ENCODE data around the gene MUC15.
"Not testable (repeated sequence)": the region's sequence is repeated elsewhere in the genome, so short reads cannot be mapped to it uniquely, and the experiment has no call there.

The MUC15 gene, protein sequence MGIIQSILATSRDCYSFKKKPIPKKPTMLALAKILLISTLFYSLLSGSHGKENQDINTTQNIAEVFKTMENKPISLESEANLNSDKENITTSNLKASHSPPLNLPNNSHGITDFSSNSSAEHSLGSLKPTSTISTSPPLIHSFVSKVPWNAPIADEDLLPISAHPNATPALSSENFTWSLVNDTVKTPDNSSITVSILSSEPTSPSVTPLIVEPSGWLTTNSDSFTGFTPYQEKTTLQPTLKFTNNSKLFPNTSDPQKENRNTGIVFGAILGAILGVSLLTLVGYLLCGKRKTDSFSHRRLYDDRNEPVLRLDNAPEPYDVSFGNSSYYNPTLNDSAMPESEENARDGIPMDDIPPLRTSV

DNA sequence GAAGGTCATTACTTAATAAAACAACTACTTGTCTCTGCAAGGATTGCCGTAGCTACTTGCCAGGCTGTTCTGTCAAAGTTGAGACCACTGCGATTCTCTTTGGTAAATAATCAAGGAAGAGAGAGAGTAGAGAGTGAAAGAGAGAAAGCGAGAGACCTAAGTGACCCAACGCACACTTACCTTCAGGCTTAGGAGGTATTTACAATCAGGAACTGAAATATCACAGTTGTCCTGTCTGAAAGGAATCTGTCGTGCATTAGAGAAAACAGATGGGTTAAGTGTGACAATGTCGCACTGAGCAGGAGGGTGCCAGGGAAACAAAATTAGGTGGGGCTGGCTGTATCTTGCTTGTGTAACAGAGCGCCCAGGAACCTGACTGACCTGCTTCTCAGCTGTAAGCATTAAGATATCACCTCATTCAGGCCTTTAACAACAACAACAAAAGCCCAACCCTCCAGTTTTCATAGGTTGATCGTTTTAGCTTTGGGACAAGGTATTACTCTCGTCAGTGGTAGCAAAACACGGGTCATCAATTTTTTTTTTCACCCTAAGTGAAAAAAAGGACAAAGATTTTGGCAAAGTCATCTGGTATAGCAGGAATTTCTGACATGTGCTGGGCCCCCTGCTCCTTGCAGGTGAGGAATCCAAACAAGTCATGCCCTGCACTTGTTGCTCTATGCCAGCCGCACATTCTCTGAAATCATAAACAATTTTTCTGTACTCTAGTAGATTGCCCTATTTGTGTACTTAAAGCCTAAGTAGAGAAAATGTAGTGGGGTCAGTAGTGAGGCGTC lies at the start of gene MUC15:
TSS of gene MUC15 (minus strand) at position 403 of the 794 bp plus-strand sequence. CDS start 5,169 bp downstream, outside the sequence.
- DNase-seq (ENCODE audit: low read depth), result no peak

DNA sequence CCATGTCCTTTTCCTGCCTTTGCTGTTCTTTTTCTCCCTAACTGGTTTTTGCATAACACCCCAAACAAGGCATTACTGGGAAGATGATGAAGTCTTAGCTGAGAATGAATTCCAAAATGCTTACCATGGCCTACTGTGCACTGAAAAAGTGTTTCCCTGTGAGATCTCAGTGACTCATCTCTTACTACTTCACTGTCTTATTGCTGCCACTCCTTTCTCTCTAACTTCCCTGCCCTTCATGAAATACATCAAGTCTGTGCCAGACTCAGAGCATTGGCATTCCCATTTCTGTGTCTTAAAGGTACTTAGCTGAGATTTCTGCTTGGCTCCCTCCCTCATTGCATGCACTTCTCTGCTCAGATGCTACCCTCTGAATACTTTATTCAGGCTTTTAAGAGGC lies 49.1 kb upstream of the MUC15 start:
- DNase-seq (ENCODE audit: low read depth), result peak; percentile 88

DNA sequence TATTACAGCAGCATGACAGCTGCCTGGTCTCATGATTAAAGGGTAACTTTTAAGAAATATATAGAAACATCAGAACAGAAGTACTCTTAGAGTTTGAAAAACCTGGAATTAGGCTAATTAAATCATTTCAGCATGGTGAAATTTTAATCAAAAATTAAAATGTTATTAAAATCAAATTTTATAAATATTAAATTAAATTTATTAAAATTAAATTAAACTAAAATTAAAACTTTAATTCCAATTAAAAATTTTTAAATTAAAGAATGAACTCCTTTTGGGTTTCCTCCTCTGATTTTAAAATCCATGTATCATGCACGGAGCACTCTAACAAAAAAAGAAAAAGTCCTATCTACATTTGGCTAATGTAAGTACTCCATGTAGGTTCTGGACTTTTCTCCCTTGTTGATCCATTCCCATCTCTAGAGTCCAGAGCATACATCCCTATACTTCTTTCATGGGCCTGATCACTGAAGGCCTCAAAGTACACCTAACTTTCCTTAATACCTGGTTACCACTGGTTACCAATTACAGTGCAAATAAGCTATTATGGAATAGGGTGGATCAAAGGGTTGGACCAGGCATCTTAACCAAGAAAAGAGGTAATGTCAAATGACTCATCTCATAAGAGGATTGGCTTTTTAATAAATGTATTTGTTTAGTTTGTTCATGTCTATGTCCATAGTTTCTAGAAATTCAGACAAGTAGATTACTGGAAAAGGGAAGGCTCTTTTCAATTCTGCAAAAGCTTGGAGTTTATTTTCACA lies 48.4 kb upstream of the MUC15 start:
- DNase-seq (ENCODE audit: low read depth), result no peak

DNA sequence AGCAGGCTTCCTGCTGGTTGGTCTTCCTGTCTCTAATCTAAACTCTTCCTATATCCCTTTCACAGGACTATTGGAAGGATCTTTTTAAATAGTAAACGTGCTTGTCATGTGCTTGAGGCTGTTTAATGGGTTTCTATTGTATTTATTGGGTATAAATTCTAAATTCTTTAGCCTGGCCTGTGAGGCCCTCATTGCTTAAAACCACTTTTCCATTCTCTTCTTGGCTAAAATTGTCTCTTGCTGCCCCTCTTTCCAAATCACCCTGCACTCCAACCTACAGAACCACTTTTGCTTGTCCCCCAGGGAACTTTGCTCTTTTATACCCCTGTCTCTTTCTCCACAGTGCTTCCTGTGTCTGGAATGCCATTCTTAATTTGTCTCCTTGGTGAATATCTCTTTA lies 46.4 kb upstream of the MUC15 start:
- no peak for DNase-seq (ENCODE audit: low read depth)

DNA sequence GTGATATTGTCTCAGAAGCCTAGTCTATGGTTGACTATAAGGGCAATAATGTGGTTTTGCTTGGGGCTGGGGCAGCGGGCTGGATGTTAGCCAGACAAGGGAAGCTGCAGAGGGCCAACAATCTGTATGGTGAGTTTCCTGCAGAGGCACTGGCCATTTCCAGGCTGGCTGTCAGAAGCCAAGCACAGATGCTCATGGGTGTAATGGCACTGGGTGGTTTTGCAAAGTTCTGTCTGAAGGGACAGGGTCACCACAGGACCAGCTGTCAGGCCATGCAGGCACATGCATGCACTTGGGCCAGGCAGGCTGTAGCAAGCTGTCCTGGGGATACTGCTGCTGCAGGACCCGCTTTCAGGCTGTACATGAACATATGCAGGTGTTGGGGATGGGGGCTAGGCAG lies 41.7 kb upstream of the MUC15 start:
- no peak for DNase-seq (ENCODE audit: low read depth)

DNA sequence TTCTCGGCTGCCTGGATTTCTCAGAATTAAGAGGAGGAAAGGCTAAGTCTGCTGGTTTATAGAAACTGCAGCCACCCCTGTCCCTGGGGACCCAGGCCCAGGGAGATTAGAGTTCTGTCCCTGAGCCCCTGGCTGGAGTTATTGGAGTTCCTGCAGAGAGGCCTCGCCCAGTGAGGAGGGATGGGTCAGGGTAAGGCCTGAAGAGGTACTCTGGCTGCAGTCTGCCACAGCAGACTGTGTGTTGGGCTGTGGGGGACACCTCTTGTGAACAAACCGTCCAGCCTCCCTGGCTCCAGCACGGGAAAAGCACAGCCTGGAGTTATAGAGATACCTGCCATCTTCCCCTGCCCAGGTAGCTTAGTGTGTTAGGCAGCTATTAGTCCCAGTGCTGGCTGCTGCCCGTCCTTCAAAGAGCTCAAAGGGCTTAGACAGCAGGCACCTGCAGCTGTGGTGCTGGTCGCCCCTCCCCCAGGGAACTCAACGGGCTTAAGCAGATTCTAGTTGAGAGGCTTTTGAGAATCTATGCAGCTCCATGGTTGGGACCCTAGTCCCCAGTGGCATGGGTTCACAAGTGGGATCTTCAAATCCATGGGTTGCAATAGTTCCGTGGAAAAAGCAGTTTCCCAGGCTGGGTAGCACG lies 36.6 kb upstream of the MUC15 start:
- DNase-seq (ENCODE audit: low read depth), result no peak

DNA sequence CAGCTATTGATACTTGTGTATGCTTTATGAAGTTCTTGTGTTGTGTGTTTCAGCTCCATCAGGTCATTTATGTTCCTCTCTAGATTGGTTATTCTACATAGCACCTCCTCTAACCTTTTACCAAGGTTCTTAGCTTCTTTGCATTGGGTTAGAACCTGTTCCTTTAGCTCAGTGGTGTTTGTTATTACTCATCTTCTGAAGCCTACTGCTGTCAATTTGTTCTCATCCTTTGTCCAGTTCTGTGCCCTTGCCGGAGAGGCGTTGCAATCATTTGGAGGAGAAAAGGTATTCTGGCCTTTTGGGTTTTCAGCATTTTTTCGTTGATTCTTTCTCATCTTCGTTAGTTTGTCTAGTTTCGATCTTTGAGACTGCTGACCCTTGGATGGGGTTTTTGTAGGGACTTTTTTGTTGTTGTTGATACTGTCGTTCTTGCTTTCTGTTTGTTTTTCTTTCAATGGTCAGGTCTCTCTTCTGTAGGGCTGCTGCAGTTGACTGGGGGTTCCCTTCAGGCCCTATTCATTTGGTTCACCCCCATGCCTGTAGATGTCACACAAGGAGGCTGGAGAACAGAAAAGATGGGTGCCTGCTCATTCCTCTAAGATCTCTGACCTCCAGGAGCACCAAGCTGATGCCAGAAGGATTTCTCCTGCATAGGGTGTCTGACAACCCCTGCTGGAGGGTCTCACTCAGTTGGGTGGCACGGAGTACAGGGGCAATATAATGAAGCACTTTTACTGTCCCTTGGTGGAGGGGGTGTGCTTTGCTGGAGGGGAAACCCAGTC lies 35.9 kb upstream of the MUC15 start:
- DNase-seq (ENCODE audit: low read depth), result no peak

DNA sequence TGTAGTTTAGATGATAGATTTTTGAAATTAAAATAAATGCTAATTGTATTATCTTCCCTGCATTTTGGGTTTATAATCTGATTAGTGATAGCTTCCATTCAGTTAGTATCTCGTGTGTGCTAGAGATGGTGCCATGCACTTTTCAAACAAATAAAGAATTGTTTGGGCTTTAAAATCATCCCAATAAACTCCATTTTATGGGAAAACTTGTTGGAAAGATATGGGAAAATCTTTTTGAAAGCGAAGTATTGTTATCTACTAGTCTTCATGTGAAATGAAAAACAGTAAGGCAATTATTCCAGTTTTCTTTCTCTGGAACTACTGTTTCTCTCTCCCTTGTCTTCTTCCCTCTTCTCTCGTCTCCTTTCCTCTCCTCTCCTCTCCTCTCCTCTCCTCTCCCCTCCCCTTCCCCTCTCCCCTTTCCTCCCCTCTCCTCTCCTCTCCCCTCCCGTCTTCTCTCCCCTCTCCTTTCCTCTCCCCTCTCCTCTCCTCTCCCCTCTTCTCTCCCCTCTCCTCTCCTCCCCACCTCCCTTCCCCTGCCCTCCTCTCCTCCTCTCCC lies 27.9 kb upstream of the MUC15 start:
- DNase-seq (ENCODE audit: low read depth), result no peak

DNA sequence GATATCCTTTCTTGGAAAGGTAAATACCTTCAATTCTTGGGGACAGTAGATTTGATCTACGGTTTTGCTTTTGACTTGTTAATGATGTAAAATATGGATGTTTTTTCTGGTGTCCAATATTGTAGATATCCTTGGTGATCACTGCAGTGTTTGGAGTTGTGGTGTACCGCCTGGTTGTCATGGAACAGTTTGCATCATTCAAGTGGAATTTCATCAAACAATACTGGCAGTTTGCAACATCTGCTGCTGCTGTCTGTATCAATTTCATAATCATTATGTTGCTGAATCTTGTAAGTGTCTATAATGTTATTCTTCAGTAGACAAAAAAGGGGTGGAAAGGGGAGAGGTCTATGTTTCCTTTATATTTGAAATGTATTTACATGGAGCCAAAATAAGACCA lies 27.4 kb upstream of the MUC15 start:
- peak; percentile 53 for DNase-seq (ENCODE audit: low read depth)

DNA sequence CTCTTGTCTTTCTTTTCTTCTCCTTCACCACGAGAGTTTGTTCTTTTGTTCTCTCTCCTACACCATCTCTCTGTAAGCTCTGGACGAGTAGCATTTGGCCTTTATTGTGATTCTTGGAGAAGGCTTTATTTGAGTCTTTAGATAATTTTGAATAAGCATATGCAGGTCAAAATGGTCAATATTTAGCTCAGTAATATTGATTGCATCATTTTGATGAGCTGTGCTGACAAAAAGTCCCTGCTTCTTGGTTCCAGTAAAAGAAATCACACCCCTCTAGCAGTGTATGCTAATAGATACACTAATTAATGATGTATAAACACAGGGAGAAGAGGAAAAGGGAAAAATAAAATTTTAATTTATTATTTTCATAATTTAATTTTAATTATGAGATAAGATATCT lies 25.8 kb upstream of the MUC15 start:
- no peak for DNase-seq (ENCODE audit: low read depth)

DNA sequence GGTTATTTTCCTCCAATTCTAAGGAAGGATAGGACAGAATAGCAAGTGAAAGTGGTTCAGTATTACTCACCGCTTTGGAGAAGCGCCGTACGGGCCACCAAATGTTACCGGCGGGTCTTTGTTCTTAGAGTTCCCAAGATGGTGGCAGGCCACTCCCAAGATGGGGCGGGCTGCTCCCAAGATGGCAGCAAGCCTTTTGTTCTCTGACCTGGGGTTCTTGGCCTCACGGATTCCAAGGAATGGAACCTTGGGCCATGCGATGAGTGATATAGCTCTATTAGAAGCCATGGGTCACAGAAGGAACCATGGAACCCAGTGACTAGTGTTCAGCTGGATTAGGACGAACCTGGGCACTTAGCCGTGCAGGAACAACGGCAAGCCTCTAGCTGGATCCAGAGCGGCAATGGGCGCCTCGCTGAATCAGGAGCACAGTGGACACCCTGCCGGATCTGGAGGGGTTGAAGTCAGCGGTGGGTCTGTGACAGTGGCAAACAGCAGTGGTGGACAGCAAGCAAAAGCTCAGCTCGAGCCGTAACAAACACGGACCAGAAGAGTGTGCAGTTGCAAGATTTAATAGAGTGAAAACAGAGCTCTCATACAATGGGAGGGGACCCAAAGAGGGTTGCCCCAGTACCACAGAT lies 25.1 kb upstream of the MUC15 start:
- DNase-seq (ENCODE audit: low read depth), result not testable (repeated sequence)

DNA sequence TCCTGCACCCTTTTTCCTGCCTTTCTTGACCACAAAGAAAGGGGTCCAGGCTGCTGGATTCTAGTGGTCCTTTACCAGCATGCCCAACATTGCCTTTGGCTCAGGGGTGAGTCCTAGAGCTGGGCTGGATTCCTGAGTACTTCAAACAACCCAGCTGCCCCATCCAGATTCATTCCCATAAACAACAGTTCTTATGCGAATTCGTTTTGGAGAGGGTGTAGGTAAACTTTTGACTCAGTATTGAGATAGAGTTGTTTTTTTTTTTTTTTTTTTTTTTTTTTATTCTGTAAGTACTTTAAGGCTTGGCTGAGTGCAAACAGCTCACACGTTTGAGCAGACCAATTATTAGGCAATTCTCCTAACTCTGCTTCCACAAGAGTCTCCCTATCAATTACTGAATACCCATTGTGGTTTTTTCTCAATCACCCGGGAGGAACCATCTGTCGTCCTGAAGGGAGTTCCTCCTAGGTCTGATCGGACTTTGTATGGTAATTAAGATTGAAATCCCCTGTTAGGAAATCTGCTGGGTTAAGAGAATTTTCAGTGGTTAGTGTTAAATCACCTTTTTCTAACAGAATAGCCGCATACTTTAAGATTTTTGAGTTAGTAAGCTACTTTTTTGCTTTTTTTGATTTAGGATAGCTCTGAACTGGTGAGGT lies 23.3 kb upstream of the MUC15 start:
- not testable (repeated sequence) for DNase-seq (ENCODE audit: low read depth)

DNA sequence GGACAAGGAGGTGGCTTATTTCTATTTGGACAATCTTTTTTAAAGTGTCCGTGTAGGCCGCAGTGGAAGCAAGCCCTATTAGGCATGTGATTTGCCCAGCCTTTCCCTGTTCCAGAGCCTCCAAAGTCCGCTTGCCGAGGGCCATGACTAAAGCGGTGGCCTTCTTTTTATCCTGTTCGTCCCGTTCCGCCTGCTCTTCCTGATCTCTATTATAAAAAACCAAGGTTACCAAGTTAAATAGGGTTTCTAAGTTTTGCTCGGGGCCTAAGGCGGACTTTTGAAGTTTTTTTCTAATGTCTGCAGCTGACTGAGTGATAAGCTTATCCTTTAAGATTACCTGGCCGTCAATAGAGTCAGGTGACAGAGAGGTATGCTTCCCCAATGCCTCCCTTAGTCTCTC lies 21.6 kb upstream of the MUC15 start:
- DNase-seq (ENCODE audit: low read depth), result no peak

DNA sequence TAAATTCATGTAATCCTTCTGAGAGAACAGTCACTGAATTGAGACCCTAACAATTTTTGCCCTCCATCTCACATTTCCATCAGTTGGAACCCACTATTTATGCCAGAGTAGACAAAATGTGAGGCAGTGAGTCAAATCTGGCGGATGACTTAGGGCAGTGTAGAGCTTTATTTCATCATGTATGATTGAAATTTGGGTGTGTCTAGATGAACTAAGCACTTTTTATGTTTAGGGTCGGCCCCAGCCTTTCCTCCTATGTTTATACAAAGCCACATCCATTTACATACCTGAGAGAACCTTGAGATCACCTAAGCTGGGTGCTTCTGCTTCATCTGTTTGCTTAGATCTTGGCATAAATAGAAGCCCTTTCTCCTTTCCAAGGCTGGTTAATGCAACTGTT lies 15.0 kb upstream of the MUC15 start:
- DNase-seq (ENCODE audit: low read depth), result no peak

DNA sequence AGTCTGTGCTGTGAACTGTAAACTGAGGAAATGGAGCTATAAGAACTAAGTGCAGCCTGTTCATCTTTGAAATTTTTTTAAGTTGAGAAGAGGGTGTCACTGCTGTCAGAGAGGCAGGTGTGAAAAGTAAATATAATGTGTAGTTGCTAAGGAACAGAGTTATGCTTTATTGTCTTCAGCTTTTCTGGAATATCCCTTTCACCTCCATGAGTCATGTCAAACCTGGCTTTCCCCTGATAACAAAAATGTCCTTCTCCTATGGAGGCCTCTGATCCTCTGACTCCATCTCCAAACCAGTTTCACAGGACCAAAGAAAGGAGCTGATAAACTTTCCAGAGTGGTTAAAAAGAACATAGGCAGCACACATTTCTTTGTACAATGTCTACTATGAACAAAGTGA lies 12.8 kb upstream of the MUC15 start:
- no peak for DNase-seq (ENCODE audit: low read depth)

DNA sequence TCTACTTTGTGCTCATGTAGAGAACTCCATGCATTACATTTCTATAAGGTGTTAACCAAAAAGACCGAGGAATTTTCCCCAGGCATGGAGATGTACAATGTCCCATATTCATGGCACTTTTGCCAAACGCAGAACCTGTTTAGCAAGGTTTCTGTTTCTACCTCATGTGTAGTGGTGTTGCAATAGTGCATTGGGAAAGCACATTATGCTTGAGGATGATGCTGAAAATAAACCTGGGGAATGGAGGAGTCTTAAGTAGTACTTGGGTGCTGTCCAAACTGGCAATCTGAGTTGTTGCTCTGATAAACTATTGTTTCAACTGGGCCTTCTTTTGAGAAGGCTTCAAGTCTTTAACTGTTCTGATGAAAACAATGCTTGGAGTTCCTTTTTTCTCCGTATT lies 11.5 kb upstream of the MUC15 start:
- DNase-seq (ENCODE audit: low read depth), result peak; percentile 96

DNA sequence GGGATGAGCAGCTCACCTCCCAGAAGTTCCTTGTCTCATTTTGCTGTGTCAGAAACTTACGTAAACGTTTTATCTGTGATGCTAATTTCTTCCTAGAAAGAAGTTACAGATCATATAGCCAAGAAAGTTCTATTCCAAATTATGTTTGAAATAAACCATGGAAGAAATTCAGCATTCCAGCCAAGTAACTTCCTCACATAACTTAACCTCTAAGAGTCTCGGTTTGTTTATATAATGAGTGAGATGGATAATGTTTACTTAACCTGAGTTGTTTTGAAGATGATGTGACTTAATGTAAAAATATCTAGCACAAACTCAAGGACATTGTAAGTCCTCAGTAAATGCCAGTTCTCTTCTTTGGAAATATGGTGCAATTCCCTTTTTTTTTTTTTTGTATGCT lies 8.9 kb upstream of the MUC15 start:
- peak; percentile 61 for DNase-seq (ENCODE audit: low read depth)

DNA sequence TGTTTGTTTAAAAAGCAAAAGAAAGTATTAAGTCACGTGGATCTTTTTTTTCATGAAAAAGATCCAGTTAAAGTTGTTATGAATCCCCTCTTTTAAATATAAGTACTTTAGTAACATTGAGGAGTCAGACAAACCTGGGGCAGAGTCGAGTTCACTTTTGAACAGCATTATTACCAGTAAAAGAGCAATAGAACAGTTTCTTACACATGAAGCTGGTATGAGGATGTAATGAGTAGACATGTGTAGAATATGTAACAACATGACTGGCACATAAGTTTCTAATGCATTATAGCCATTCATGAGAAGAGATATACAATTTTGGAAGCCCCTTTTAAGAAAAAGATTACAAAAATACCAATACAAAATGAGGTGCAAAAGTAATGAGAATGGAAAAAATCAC lies 7.6 kb upstream of the MUC15 start:
- no peak for DNase-seq (ENCODE audit: low read depth)

DNA sequence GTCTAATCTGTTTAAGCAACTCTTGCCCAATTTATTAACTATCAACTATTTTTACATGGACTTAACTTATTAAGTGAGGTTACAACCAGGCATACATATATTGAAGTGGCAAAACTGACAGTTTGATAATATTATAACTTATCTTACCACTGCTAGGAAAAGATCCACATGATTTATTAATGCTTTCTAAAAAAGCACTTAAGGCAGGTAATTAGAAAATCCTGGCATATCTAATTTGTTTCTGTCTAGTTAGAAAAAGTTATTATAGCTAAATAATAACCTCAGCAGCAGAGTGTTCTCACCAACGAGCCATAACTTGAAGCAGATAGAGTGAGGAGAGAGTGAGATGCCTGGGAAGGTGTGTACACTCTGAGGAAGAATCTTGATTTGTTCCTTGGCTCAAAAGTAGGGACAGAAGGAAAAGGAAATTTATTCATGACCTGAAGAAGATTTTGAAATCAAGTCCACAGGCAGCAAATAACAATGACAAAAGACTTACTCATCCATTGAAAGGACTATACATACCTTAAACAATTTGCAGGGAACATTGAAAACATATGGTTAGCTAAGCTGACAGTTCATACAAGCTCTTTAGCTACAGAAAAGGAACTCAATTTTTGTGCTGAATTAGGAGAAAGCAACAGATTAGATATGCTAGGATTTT lies 7.1 kb upstream of the MUC15 start:
- DNase-seq (ENCODE audit: low read depth), result no peak

DNA sequence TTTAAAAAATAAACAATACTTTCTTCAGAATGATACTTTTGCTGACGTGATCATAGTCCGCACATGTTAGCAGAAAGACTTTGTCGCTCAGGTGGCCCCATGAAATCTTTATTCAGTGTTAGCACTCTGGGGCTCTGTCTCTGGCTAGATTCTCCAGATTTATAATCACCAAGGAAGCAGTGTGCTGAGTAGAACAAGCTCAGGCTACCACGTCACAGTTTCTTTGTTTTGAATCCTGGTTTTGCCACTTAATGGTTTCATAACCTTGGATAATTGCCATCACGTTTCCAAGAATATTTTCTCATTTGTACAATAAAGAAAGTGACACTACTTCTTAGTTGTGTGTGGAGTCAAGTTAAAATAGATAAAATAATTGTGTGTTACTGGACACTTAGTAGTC lies 3.9 kb upstream of the MUC15 start:
- peak; percentile 10 for DNase-seq (ENCODE audit: low read depth)
